Lung microvascular endothelial cell (primary cell): ENCODE results near the gene FHAD1. TPM values are rescaled to one million over a fixed set of nuclear protein-coding genes. Genes with fewer than 3 reads are reported as not detected.

Experiments used
- DNase-seq, 2 donors: peaks; one replicate each; pipeline versions ENCODE4 v3.0.0 to v3.0.0-alpha.2; 2010; ENCODE audit warnings: low read depth in 2 of 2
- total RNA-seq: library from RNA; depleted of rRNA; stranded (reverse); fragments of >200 nt; gene quantifications from 2 replicates; pipeline ENCODE4 v1.2.1, GENCODE V29; 2014

Gene FHAD1
- total RNA-seq, 1 donor from 2014 or later, result not detected

DNA sequence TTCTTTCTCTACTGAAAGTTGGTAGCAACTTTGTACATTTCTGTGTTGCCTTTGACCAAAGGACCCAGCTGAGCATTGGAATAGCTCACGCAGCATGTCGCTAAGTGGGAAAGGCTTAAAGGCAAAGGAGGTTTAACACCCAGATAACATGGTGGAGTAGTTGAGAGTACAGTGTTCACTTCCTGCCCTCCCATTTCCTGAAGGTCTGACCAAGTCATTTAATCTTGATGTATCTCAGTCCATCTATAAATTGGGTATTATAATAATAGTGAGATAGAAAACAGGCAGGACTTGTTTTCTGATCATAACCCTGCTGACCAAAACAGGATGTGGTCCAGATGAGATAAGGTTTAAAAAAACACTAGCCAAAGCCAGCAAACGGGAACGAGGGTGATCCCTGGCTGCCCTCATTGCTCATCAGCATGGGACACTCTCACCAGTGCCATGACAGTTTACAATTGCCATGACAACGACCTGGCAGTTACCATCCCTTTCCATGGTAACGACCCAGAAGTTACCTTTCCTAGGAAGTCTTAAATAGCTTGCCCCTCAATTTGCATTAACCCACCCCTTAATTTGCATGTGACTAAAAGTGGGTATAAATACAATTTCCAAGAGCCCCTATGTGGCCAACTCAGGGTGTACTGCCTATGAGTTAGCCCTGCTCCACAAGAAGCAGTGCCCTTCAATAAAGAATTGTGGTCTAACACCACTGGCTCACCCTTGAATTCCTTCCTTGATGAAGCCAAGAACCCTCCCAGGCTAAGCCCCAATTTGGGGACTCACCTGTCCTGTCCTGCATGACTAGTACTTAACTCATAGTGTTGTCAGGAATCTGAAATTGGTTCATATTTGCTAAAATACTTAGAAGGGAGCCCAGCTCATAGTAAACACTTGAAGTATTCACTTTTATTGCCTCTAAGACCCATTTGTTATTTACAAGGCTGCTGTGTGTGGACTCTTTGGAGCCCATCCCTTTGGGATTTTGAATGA is 28.4 kb upstream of the FHAD1 start:
- peak; percentile 96 to 100 for DNase-seq

DNA sequence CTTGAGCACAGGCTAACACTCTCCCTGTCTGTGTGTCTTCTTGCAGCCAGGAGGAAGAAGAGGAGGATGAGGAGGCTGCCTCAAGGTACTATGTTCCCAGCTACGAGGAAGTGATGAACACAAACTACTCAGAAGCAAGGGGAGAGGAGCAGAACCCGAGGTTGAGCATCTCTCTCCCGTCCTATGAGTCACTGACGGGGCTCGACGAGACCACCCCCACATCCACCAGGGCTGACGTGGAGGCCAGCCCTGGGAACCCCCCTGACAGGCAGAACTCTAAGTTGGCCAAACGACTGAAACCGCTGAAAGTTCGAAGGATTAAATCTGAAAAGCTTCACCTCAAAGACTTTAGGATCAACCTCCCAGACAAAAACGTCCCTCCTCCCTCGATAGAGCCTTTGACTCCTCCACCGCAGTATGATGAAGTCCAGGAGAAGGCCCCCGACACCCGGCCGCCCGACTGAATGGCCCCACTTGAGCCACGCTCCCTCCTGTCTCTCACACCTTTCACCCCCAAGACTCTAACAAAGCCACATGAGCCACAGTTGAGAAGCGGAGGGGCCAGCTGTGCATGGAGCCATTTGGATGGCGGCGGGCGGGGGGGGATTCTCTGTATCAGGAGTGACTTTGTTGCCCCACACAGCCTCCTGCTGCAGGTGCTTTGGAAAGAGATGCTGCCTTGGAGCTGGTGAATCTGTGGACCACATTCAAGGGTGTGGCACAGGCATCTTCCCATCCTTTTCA is 27.6 kb upstream of the FHAD1 start:
- no peak for DNase-seq

DNA sequence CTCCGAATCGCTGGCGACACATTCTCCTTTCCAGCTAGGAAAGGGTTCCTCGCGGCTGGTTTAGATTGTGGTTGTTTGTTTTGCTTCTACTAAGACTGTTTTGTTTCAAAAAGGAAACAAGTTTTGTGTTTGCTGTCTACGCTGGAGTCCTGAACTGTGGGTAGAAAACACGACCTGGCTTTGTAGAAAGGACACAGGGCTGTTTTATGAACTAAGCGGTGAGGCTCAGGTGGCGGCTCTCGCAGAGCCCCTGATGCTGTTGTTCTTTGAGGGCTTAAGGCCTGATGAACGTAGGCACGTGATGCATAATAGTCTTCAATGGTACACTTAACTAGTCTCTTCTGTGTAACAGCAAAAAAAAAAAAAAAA is 27.0 kb upstream of the FHAD1 start:
- DNase-seq, result no peak

GRCh38 chr1:15220825-15221431 is 26.1 kb upstream of the FHAD1 start:
- DNase-seq, result no peak

DNA sequence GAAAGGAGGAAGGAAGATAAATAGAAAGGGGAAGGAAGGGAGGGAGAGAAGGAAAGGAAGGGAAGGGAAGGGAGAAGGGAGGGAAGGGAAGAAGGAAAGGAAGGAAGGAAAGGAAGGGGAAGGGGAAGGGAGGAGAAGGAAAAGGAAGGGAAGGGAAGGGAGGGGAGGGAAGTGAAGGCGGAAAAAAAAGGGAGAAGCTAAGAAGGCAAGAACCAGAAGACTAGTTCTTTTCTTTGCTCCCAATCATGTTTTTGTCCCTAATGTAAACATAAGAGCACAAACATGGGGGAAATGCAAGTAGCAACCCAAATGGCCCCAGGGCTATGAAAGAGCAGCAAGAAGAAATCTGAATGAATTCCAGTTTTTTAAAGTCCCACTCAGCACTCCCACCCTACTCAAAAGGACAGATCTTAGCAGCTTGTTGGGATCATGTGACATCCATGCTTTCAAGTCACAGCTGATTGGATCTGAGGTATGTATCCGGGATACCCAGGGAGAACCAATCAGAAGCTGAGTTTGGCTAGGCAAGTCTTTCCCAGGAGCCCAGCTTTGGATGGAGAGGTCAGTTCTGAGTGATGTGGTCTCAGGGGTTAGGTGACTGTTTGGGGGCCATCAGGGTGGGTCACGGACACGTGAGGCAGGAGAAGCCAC is 24.2 kb upstream of the FHAD1 start:
- DNase-seq, result no peak

- DNase-seq, result peak; percentile 28 to 78
These were observed 22.7 kb upstream of the FHAD1 start for GRCh38 chr1:15224259-15224869.

- no peak for DNase-seq
These were observed 22.0 kb upstream of the FHAD1 start for GRCh38 chr1:15224974-15225373.

DNA sequence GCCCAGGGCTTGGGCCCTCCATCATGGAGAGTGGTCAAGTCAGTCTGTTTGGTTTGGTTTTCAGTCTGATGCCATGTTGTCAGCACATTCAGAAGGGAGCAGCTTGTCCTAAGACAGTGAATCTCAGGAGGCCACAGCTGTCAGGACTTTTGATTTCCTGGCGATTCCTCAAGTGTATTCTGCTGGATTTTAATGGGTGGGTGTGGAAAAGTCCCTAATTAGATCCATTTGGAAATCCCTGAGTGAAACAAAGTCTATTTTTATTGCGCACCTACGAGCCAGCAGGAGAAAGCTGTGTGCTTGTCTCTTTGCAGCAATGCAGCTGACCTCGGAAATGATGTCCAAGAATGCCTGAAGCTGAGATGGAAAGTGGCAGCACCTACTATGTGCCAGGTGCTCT is 21.6 kb upstream of the FHAD1 start:
- DNase-seq, result no peak

GRCh38 chr1:15226388-15227255 is 20.4 kb upstream of the FHAD1 start:
- DNase-seq, result no peak

- no peak for DNase-seq
These were observed 17.3 kb upstream of the FHAD1 start for GRCh38 chr1:15229707-15230131.

DNA sequence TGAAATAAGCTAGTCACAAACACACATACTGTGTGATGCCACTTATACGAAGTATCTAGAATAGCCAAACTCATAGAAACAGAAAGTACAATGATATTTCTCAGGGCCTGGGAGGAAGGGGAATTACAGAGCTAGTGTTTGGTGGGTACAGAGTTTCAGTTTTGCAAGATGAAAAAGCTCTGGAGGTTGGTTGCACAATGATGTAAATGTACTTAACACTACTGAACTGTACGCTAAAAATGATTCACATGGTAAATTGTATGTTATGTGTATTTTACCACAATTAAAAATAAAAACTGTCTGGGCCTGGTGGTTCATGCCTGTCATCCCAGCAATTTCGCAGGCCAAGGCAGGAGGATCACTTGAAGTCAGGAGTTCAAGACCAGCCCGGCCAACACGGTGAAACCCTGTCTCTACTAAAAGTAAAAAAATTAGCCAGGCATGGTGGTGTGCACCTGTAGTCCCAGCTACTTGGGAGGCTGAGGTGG is 15.3 kb upstream of the FHAD1 start:
- DNase-seq, result no peak

GRCh38 chr1:15233689-15234088 is 13.3 kb upstream of the FHAD1 start:
- DNase-seq, result no peak

- DNase-seq, result no peak
These were observed 10.7 kb upstream of the FHAD1 start for GRCh38 chr1:15236321-15236721.

- no peak for DNase-seq
These were observed 10.3 kb upstream of the FHAD1 start for GRCh38 chr1:15236746-15237145.

GRCh38 chr1:15238789-15239188 is 8.2 kb upstream of the FHAD1 start:
- no peak for DNase-seq

GRCh38 chr1:15242766-15243165 is 4.3 kb upstream of the FHAD1 start:
- DNase-seq, result no peak

DNA sequence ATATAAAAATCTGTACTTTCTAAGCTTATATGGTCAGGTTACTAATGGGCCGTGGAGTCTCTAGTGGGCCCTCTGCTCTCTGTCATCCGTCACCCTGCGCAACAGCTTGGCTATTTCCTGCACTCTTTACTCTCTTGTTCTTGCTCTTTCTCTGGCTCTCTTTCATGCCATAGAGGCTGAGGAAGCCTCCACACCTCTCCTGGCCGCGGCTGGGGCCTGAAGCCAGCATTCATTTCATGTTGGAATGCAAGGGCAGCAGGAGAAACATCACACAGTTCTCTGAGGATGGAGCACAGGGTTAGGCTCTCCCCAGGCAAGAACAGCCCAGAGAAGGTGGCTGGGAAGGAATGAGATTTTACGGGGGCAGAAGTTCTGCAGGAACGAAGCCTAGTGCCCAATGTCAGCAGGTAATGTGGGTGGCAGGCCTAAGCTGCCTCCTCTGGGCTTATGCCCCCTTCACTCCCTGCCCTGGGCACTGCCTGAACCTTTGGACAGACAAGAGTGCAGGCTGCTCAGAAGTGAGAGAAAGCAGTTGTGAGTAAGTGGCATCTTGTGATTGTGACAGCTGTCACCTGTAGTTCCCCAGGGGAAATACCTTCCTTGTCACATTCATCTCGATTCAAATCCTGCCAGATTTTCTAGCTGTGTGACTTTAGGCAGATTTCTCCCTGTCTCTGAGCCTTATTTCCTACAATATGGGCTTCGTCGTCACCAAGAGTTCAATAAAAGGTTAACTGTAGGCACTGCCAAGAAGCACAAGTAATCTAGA is 3.6 kb upstream of the FHAD1 start:
- DNase-seq, result no peak

GRCh38 chr1:15244813-15245212 is 2.2 kb upstream of the FHAD1 start:
- DNase-seq, result no peak
